Activated naive CD8-positive, alpha-beta T cell treated with anti-CD3 and anti-CD28 coated beads, Interleukin-2, amount 10 ng/mL, durations not matched to agents 7 days and 5 days (primary cell): Measurements from ENCODE around the gene ZNF280A. TPM values are rescaled to one million over a fixed set of nuclear protein-coding genes. Genes with fewer than 3 reads are reported as not detected.
"Not testable (repeated sequence)": the region's sequence is repeated elsewhere in the genome, so short reads cannot be mapped to it uniquely, and the experiment has no call there.

Experiments used
- ATAC-seq: fragments of 150-1000 bp; cut with Tn5 transposase; one replicate; pipeline ENCODE4 v1.10.0; 2021; ENCODE audit warnings: low read depth, moderate library complexity
- POLR2A ChIA-PET: fragments of 350-600 bp; sonication (Branson Sonifier 250); formaldehyde crosslinking; loops from one replicate; lab custom pipeline; 2021; ENCODE audit warnings: antibody characterized with exemption; lab: Charles Lee
- DNase-seq: peaks from one replicate; pipeline ENCODE4 v3.0.0; 2021
- H3K27ac Mint-ChIP-seq: one replicate; pipeline ENCODE4 v1.8.0; 2022; ENCODE audit warnings: mild to moderate bottlenecking, mixed read lengths
- H3K27me3 Mint-ChIP-seq: one replicate; pipeline ENCODE4 v1.8.0; 2022; ENCODE audit warnings: mild to moderate bottlenecking, moderate library complexity, mixed read lengths
- H3K36me3 Mint-ChIP-seq: one replicate; pipeline ENCODE4 v1.8.0; 2021; ENCODE audit warnings: mild to moderate bottlenecking, mixed read lengths
- H3K4me1 Mint-ChIP-seq: one replicate; pipeline ENCODE4 v1.8.0; 2021; ENCODE audit warnings: mixed read lengths
- H3K4me3 Mint-ChIP-seq: one replicate; pipeline ENCODE4 v1.8.0; 2022; ENCODE audit warnings: mild to moderate bottlenecking, moderate library complexity, mixed read lengths
- H3K9me3 Mint-ChIP-seq: one replicate; pipeline ENCODE4 v1.8.0; 2021; ENCODE audit warnings: mixed read lengths
- total RNA-seq, 2 experiments: library from RNA; stranded (reverse); gene quantifications; one replicate each; pipeline ENCODE4 v1.2.3, GENCODE V29; 2021

The ZNF280A gene
- total RNA-seq, 2 experiments from 2014 or later = not detected

DNA sequence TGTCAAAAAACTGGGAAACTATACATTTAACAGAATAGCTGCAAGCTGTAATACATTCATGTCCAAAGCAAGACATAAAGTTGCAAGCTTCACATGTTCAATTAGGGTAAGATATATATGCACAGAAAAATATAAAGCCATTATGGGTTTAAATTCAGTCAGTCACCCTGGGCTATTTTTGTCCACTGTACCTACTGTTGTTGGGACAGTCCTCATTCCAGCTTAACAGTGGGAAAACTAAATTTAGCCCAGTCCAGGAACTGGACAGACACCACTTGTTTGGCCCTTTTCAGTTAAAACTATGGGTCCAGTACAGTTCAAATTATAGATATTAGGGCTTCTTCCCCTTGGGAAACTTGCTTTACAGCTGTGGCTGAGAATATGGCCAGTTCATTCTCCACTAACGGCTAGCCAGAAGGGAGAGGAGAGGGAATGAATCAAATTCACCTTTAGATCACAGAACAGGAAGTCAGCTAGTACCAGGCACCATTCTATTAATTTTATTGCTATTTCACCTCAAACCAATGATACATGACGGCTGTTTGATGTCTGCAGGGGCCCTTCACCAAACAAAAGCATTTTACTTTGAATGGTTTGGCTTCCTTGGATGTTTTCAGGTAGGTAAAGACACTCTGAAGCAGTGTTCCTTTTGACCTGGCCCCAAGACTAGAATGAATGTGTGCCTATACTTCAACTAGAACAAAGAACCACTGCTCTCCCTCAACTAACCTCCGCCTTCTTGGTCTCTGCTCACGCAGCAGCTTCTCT, 33.8 kb downstream of the ZNF280A start:
- DNase-seq (no peak), ATAC-seq (no peak)
- no peaks in the 10 kb centered on the region for H3K9me3 Mint-ChIP-seq
- H3K4me1 Mint-ChIP-seq = peaks cover 1% of the 10 kb centered on the region
- no peak overlapping the region for H3K4me3 Mint-ChIP-seq
- POLR2A ChIA-PET = no interaction called here
- no peaks in the 10 kb centered on the region for H3K27me3 Mint-ChIP-seq
- H3K27ac Mint-ChIP-seq = no peak overlapping the region
- H3K36me3 Mint-ChIP-seq = peaks cover 7% of the 10 kb centered on the region

DNA sequence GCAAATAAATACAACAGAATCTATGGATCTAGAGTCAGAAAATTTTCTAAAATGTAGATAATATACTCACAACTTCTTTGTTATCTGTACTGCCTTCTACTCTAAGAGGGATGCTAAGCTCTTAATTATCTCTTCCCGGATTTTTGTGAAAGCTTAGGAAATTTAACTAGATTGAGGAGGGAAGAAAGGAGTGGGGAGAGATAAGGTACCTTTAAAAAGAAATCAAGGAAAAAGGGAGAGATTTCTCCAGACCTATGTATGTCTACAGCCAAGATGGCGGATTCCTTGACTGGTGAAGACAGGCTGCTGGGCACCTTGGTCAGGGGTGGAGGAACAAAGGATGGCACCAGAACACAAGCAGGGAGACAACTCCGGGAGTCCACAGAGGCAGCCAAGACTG, 34.5 kb downstream of the ZNF280A start:
- Mint-ChIP-seq H3K4me3 (no peak overlapping the region), H3K4me1 (peaks cover 1% of the 10 kb centered on the region), H3K27ac (no peak overlapping the region), H3K27me3 (no peaks in the 10 kb centered on the region), H3K36me3 (peaks cover 7% of the 10 kb centered on the region), H3K9me3 (no peaks in the 10 kb centered on the region)
- POLR2A ChIA-PET = no interaction called here
- no peak for DNase-seq
- no peak for ATAC-seq

DNA sequence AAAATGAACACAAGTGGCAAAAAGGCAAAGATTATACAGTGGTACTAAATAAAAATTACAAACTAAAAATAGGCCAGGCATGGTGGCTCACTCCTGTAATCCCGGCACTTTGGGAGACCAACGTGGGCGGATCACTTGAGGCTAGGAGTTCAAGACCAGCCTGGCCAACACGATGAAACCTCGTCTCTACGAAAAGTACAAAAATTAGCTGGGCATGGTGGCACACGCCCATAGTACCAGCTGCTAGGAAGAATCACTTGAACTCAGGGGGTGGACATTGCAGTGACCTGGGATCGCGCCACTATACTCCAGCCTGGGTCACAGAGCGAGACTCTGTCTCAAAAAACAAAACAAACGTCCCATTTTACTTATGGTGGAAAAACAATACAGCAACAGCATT, 36.0 kb downstream of the ZNF280A start:
- H3K4me3 Mint-ChIP-seq = no peak overlapping the region
- H3K9me3 Mint-ChIP-seq = no peaks in the 10 kb centered on the region
- no peak overlapping the region for H3K27ac Mint-ChIP-seq
- peaks cover 1% of the 10 kb centered on the region for H3K4me1 Mint-ChIP-seq
- DNase-seq = no peak
- H3K27me3 Mint-ChIP-seq = no peaks in the 10 kb centered on the region
- ATAC-seq = no peak
- POLR2A ChIA-PET = no interaction called here
- peaks cover 7% of the 10 kb centered on the region for H3K36me3 Mint-ChIP-seq

GRCh38 chr22:22480940-22481339, 39.1 kb downstream of the ZNF280A start:
- POLR2A ChIA-PET = no interaction called here
- Mint-ChIP-seq H3K4me1 (peaks cover 1% of the 10 kb centered on the region), H3K27ac (no peak overlapping the region), H3K9me3 (no peaks in the 10 kb centered on the region), H3K27me3 (no peaks in the 10 kb centered on the region), H3K36me3 (peaks cover 7% of the 10 kb centered on the region), H3K4me3 (no peak overlapping the region)
- no peak for ATAC-seq
- DNase-seq = no peak

- H3K36me3 Mint-ChIP-seq = peaks cover 4% of the 10 kb centered on the region
- no peak overlapping the region for H3K27ac Mint-ChIP-seq
- no peak for ATAC-seq
- POLR2A ChIA-PET = no interaction called here
- H3K27me3 Mint-ChIP-seq = no peaks in the 10 kb centered on the region
- H3K9me3 Mint-ChIP-seq = no peaks in the 10 kb centered on the region
- peaks cover 1% of the 10 kb centered on the region for H3K4me1 Mint-ChIP-seq
- DNase-seq = no peak
- H3K4me3 Mint-ChIP-seq = no peak overlapping the region
These were observed 40.0 kb downstream of the ZNF280A start for GRCh38 chr22:22479999-22480532.

DNA sequence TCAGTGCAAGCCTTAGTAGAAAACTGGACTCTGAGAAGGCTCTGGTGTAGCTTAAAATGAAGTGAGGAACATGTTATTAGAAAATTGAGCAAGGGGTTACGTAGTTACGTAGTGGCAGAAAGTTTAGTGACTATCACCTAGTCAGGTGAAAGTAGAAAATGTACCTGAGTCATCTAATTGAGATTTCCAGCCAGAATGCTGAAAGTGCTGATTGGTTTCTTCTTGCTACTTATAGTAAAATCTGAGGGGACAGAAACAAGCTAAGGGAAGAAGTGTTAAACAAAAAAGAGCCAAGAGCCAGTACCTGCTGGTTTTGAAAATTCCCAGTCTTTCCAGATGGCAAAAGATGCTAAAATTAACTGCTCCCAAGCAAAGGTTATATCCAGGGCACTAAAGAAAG, 41.0 kb downstream of the ZNF280A start:
- Mint-ChIP-seq H3K9me3 (no peaks in the 10 kb centered on the region), H3K27me3 (no peaks in the 10 kb centered on the region), H3K4me3 (no peak overlapping the region), H3K36me3 (no peaks in the 10 kb centered on the region), H3K4me1 (peaks cover 1% of the 10 kb centered on the region), H3K27ac (no peak overlapping the region)
- no peak for ATAC-seq
- no peak for DNase-seq
- POLR2A ChIA-PET = no interaction called here

DNA sequence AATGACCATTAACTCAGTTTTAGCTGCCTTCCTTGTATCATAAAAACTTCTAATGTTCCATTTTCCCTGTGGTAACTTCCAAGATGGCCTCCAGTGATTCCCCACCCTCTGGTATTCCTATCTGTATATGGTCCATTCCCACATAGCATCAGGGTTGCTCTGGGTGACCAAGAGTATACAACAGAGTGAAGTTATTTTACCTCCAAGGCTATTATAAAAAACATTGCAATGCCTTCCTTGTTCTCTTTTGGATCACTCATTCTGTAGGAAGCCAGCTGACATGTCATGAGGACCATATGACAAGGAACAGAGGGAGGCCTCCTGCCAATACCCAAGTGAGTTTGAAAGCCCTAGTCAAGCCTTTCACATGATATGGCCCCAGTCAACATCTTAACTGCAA, 41.6 kb downstream of the ZNF280A start:
- no peaks in the 10 kb centered on the region for H3K36me3 Mint-ChIP-seq

GRCh38 chr22:22474733-22475132, 45.3 kb downstream of the ZNF280A start:
- Mint-ChIP-seq H3K4me1 (no peaks in the 10 kb centered on the region), H3K4me3 (no peak overlapping the region), H3K27ac (no peak overlapping the region), H3K9me3 (peaks cover under 1% of the 10 kb centered on the region), H3K36me3 (no peaks in the 10 kb centered on the region), H3K27me3 (no peaks in the 10 kb centered on the region)
- no peak for DNase-seq
- no peak for ATAC-seq
- POLR2A ChIA-PET = no interaction called here

More for the DNA sequence above, 41.6 kb downstream of the ZNF280A start:
- H3K9me3 Mint-ChIP-seq = no peaks in the 10 kb centered on the region
- no peak overlapping the region for H3K27ac Mint-ChIP-seq
- H3K4me1 Mint-ChIP-seq = peaks cover 1% of the 10 kb centered on the region
- DNase-seq (no peak), ATAC-seq (no peak)
- H3K4me3 Mint-ChIP-seq = no peak overlapping the region
- H3K27me3 Mint-ChIP-seq = no peaks in the 10 kb centered on the region
- POLR2A ChIA-PET = no interaction called here

GRCh38 chr22:22471104-22471503, 49.0 kb downstream of the ZNF280A start:
- DNase-seq, POLR2A ChIA-PET, ATAC-seq, H3K9me3 Mint-ChIP-seq, H3K4me3 Mint-ChIP-seq, H3K36me3 Mint-ChIP-seq, H3K27ac Mint-ChIP-seq, H3K4me1 Mint-ChIP-seq: not testable (repeated sequence)
- H3K27me3 Mint-ChIP-seq = peaks cover 12% of the 10 kb centered on the region

- Mint-ChIP-seq H3K4me1 (no peaks in the 10 kb centered on the region), H3K4me3 (no peak overlapping the region), H3K9me3 (peaks cover 8% of the 10 kb centered on the region), H3K36me3 (no peaks in the 10 kb centered on the region), H3K27ac (no peak overlapping the region), H3K27me3 (peaks cover 12% of the 10 kb centered on the region)
- ATAC-seq (no peak), DNase-seq (no peak)
- POLR2A ChIA-PET = no interaction called here
These were observed 50.5 kb downstream of the ZNF280A start for GRCh38 chr22:22469527-22469926.

- H3K4me1 Mint-ChIP-seq, H3K36me3 Mint-ChIP-seq, ATAC-seq, POLR2A ChIA-PET, H3K4me3 Mint-ChIP-seq, DNase-seq, H3K9me3 Mint-ChIP-seq, H3K27ac Mint-ChIP-seq: not testable (repeated sequence)
- peaks cover 16% of the 10 kb centered on the region for H3K27me3 Mint-ChIP-seq
These were observed 51.1 kb downstream of the ZNF280A start for GRCh38 chr22:22468794-22469469.

DNA sequence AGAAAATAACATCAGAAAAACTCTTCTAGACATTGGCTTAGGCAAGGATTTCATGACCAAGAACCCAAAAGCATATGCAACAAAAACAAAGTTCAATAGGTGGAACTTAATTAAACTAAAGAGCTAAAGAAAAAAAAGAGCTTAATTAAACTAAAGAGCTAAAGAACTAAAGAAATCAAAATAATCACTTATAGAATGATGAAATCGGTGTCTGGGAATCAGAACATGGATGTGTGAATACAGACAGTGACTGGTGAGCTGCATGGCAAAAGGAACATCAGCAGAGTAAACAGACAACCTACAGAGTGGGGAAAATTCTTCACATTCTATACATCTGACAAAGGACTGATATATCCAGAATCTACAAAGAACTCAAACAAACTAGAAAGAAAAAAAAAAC, 53.0 kb downstream of the ZNF280A start:
- DNase-seq (no peak), ATAC-seq (no peak)
- H3K4me1 Mint-ChIP-seq = no peaks in the 10 kb centered on the region
- no peak overlapping the region for H3K27ac Mint-ChIP-seq
- peaks cover 24% of the 10 kb centered on the region for H3K27me3 Mint-ChIP-seq
- POLR2A ChIA-PET = no interaction called here
- no peaks in the 10 kb centered on the region for H3K36me3 Mint-ChIP-seq
- no peak overlapping the region for H3K4me3 Mint-ChIP-seq
- peaks cover 8% of the 10 kb centered on the region for H3K9me3 Mint-ChIP-seq

DNA sequence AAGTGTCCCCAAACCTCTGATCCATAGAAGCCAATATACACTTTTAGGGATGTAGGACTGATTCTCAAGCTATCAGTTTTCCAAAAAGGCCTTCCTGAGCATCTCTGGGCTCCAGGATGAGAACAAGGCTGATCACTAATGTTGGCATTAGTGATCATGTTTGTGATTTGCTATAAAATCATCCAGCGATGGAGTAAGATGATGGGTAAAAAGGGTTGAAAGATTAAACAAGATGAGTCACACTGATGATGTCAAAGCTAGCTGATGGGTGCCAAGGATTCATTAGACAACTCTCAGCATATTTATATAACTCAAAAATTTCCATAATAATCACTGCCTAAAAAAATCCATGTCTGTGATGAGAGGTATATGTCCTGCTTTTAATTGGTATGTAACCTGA, 54.3 kb downstream of the ZNF280A start:
- POLR2A ChIA-PET = no interaction called here
- no peaks in the 10 kb centered on the region for H3K4me1 Mint-ChIP-seq
- H3K9me3 Mint-ChIP-seq = peaks cover 8% of the 10 kb centered on the region
- ATAC-seq (no peak), DNase-seq (no peak)
- H3K4me3 Mint-ChIP-seq = no peak overlapping the region
- H3K36me3 Mint-ChIP-seq = no peaks in the 10 kb centered on the region
- no peak overlapping the region for H3K27ac Mint-ChIP-seq
- H3K27me3 Mint-ChIP-seq = peaks cover 31% of the 10 kb centered on the region

DNA sequence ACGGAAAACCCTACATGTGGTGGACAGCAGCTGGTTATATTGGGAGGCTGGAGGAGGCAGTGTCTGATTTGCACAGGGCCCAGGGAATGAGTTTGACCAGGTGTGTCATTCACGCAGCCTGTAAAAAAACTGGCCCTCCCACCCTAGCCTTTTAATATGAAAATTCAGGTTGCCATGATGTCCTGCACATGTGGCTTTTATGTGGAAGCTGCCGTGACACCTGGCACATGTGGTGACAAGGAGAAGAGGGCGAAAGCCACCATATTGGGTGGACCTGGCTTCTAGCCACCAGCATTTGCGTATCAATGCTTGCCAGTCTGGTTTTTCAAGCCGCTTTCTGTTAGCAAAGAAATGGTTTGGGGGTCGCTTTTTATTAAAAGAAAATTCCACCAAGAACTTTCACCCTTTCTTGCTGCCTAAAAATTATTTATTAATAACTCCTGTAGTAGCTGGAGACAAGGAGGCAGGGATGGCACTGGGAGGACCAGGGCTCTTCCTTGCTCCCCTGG, 54.9 kb downstream of the ZNF280A start:
- peaks cover 11% of the 10 kb centered on the region for H3K9me3 Mint-ChIP-seq
- no peaks in the 10 kb centered on the region for H3K4me1 Mint-ChIP-seq
- H3K27me3 Mint-ChIP-seq = peaks cover 31% of the 10 kb centered on the region
- H3K4me3 Mint-ChIP-seq = no peak overlapping the region
- POLR2A ChIA-PET = no interaction called here
- H3K27ac Mint-ChIP-seq = no peak overlapping the region
- no peak for ATAC-seq
- no peak for DNase-seq
- H3K36me3 Mint-ChIP-seq = no peaks in the 10 kb centered on the region
